HEK293T (cell line): Measurements from ENCODE around the gene NDUFS1.
A peak's percentile ranks its signal among the peaks of the same experiment; 100 is the strongest.
"Not testable (repeated sequence)": the region's sequence is repeated elsewhere in the genome, so short reads cannot be mapped to it uniquely, and the experiment has no call there.

ENCODE experiments used
- CTCF ChIA-PET: fragments of 350-600 bp; formaldehyde crosslinking; extraction: SDS; loops from one replicate; lab custom pipeline; 2021; ENCODE audit warnings: antibody characterized with exemption, inconsistent platforms; lab: Yijun Ruan, JAX
- POLR2A ChIA-PET: fragments of 350-600 bp; formaldehyde crosslinking; extraction: SDS; loops from one replicate; lab custom pipeline; 2020; ENCODE audit warnings: antibody characterized with exemption, inconsistent platforms; lab: Yijun Ruan, JAX
- DNase-seq: peaks from one replicate; pipeline ENCODE4 v3.0.0; 2012; ENCODE audit warnings: mixed read lengths; ENCODE audit errors: extremely low spot score
- ARNT ChIP-seq: fragments of 450-650 bp; IDR thresholded peaks from 2 replicates; pipeline ENCODE4 v1.6.1; 2017; ENCODE audit warnings: mild to moderate bottlenecking
- BHLHE40 ChIP-seq: fragments of 450-650 bp; IDR thresholded peaks from 2 replicates; pipeline ENCODE4 v1.6.1; 2016; ENCODE audit warnings: mild to moderate bottlenecking, moderate library complexity, borderline replicate concordance
- CTBP1 ChIP-seq: fragments of 450-650 bp; IDR thresholded peaks from 2 replicates; pipeline ENCODE4 v1.6.1; 2016; ENCODE audit warnings: borderline replicate concordance
- ELF4 ChIP-seq: fragments of 450-650 bp; IDR thresholded peaks from 2 replicates; pipeline ENCODE4 v1.6.1; 2017; ENCODE audit warnings: antibody characterized with exemption
- FOXA1 ChIP-seq: fragments of 450-650 bp; IDR thresholded peaks from 2 replicates; pipeline ENCODE4 v1.6.1; 2016; ENCODE audit warnings: mild to moderate bottlenecking
- FOXK2 ChIP-seq: fragments of 450-650 bp; IDR thresholded peaks from 2 replicates; pipeline ENCODE4 v1.6.1; 2016; ENCODE audit warnings: mild to moderate bottlenecking
- FOXM1 ChIP-seq: fragments of 450-650 bp; IDR thresholded peaks from 2 replicates; pipeline ENCODE4 v1.6.1; 2017; ENCODE audit warnings: mild to moderate bottlenecking, borderline replicate concordance
- HDGF ChIP-seq: fragments of 450-650 bp; IDR thresholded peaks from 2 replicates; pipeline ENCODE4 v1.6.1; 2017; ENCODE audit warnings: antibody characterized with exemption, borderline replicate concordance
- L3MBTL2 ChIP-seq: fragments of 450-650 bp; conservative IDR thresholded peaks from 2 replicates; pipeline ENCODE4 v1.6.1; 2016; ENCODE audit warnings: mild to moderate bottlenecking
- LEF1 ChIP-seq: fragments of 450-650 bp; IDR thresholded peaks from 2 replicates; pipeline ENCODE4 v1.6.1; 2017; ENCODE audit warnings: mild to moderate bottlenecking, borderline replicate concordance
- NFRKB ChIP-seq: fragments of 450-650 bp; IDR thresholded peaks from 2 replicates; pipeline ENCODE4 v1.6.1; 2016; ENCODE audit warnings: mild to moderate bottlenecking, moderate library complexity
- SP1 ChIP-seq: fragments of 450-650 bp; IDR thresholded peaks from 2 replicates; pipeline ENCODE4 v1.6.1; 2017
- SUZ12 ChIP-seq: fragments of 450-650 bp; IDR thresholded peaks from 2 replicates; pipeline ENCODE4 v1.6.1; 2016; ENCODE audit warnings: mild to moderate bottlenecking
- TARDBP ChIP-seq: fragments of 450-650 bp; IDR thresholded peaks from 2 replicates; pipeline ENCODE4 v1.6.1; 2016
- ZNF384 ChIP-seq: fragments of 450-650 bp; IDR thresholded peaks from 2 replicates; pipeline ENCODE4 v1.6.1; 2016
- TF ChIP-seq, protein P1 (sequence below): fragments of 450-650 bp; IDR thresholded peaks from 2 replicates; pipeline ENCODE4 v1.6.1; 2016

The NDUFS1 gene

DNA sequence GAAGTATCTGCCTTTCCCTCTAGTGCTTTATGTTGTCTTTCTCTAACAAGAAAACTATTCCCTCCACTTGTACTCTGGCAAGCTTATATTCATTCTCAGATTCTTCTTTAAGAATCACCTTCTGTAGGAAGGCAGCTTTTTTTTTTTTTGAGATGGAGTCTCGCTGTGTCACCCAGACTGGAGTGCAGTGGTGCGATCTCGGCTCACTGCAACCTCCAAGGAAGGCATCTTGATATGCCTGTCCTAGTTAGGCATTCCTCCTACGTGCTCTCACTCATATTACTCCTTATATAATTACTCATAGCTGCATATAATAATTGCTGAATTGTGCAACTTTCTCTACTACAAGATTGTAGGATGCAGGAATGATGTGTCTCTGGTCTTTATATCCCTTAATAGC lies 15.8 kb downstream of the NDUFS1 start:
- TF ChIP-seq ZNF384 (no peak), LEF1 (no peak), FOXA1 (no peak), HDGF (no peak), FOXM1 (no peak)
- CTCF ChIA-PET = no interaction called here
- DNase-seq = no peak
- POLR2A ChIA-PET = no interaction called here

DNA sequence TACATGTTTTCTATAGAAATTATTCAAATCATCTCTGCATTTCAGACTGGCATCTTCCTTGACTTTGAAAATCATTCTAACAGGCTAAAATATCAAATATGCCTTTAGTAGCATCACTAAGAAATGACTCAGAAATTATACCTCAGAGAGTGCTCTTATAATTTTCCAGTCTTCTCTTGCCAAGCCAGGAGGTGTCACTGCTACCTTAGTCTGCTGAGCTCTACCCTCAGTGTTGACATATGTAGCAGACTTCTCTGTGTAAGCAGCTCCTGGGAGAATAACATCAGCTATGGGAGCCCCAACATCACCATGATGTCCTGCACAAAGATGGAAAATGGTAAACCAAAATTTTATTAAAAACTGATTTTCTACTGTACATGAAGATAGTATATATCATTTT lies 31.6 kb downstream of the NDUFS1 start:
- CTCF ChIA-PET = no interaction called here
- TF ChIP-seq TARDBP = no peak
- TF ChIP-seq, protein P1, sequence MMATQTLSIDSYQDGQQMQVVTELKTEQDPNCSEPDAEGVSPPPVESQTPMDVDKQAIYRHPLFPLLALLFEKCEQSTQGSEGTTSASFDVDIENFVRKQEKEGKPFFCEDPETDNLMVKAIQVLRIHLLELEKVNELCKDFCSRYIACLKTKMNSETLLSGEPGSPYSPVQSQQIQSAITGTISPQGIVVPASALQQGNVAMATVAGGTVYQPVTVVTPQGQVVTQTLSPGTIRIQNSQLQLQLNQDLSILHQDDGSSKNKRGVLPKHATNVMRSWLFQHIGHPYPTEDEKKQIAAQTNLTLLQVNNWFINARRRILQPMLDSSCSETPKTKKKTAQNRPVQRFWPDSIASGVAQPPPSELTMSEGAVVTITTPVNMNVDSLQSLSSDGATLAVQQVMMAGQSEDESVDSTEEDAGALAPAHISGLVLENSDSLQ = no peak
- TF ChIP-seq FOXM1 = no peak
- TF ChIP-seq SP1 = no peak
- no peak for TF ChIP-seq ZNF384
- TF ChIP-seq NFRKB = no peak
- no peak for TF ChIP-seq SUZ12
- TF ChIP-seq BHLHE40 = no peak
- no peak for TF ChIP-seq LEF1
- TF ChIP-seq ELF4 = no peak
- TF ChIP-seq ARNT = no peak
- TF ChIP-seq FOXK2 = no peak
- no peak for TF ChIP-seq HDGF
- TF ChIP-seq CTBP1 = no peak
- TF ChIP-seq FOXA1 = no peak
- TF ChIP-seq L3MBTL2 = no peak
- peak; percentile 15 for DNase-seq
- POLR2A ChIA-PET = no interaction called here

DNA sequence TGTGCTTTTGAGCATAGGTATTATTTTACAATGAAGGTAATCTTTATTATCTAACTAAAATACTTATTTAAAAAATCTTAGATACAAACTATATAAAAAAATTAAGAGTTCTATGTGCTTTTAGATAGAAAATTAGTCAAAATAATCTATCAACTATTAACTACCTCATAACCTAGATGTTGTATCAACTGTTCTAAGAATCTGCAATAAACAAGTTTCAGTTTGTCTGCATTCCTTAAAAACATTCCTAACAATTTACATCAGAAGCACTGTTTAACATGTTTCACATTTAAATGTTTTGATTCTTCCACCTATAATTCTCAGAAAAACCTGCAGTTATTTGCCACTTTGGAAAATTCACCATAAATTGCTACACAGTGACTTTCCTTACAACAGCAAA lies 33.3 kb downstream of the NDUFS1 start:
- ChIA-PET CTCF (no interaction called here), POLR2A (no interaction called here)
- TF ChIP-seq CTBP1 (no peak), SUZ12 (no peak), ARNT (no peak), FOXK2 (no peak), HDGF (no peak), FOXA1 (no peak), LEF1 (no peak), BHLHE40 (no peak), ZNF384 (no peak), SP1 (no peak), L3MBTL2 (no peak)
- TF ChIP-seq, protein P1 = no peak
- DNase-seq = no peak

DNA sequence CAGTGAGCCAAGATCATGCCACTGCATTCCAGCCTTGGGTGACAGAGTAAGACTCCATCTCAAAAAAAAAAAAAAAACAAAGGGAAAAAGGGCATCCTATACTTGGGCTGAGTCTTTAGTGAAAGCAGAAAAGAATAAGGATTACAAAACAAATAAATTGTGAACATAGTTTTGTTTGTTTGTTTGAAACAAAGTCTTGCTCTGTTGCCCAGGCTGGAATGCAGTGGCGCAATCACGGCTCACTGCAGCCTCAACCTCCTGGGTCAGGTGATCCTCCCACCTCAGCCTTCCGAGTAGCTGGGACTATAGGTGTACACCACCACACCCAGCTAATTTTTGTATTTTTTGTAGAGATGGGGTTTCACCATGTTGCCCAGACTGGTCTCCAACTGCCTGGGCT lies 36.7 kb downstream of the NDUFS1 start:
- POLR2A ChIA-PET, DNase-seq, CTCF ChIA-PET: not testable (repeated sequence)

DNA sequence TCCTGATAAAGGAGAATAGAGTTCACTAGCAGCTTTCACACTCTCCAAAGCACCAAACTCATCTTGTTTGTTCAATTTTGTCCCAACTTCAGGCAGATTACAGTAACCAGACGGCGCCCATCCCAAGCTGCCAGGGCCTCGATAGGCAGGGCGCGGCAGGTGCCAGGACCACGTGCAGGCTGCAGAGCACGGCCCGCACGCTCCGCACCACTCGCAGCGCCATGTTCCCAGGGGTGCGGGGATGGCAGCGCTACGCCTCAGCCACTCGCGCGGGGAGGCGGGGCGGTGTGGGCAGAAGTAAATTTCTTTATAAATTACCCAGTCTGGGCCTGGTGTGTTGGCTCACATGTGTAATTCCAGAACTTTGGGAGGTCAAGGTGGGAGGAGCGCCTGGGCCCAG lies 43.0 kb downstream of the NDUFS1 start:
- no peak for DNase-seq
- ChIA-PET POLR2A (no interaction called here), CTCF (no interaction called here)
- TF ChIP-seq ELF4 (no peak), ZNF384 (no peak), ARNT (no peak), BHLHE40 (no peak), FOXK2 (no peak)

DNA sequence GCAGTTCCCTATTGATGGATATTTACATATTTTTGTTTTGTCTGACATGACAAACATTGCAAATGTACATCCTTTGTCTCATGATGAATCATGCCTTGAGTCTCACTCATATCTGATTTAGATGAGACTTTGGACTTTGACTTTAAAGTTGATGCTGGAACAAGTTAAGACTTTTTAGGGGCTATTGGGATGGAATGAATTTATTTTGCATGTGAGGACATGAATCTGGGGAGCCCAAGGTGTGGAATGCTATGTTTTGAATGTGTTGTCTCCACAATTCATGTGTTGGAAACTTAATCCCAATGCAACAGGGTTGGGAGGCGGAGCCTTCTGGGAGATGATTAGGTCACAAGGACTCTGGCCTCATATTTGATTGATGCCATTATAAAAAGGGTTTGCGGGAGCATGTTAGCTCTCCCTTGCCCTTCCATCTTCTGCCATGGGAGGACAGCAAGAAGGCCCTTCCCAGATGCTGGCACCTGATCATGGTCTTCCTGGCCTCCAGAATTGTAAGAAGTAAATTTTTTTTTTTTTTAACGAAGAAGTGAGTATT lies 44.1 kb downstream of the NDUFS1 start:
- POLR2A ChIA-PET = no interaction called here
- CTCF ChIA-PET = interaction anchor here (0.6 kb wide), 1 partner anchor 90 kb away, joined by 3 read pairs; no protein-coding TSS in a partner anchor
- DNase-seq = no peak
- no peak for TF ChIP-seq L3MBTL2
- TF ChIP-seq, protein P1 = 0 out of 2 replicates have a peak, but pooled peaks have one; percentile 9

DNA sequence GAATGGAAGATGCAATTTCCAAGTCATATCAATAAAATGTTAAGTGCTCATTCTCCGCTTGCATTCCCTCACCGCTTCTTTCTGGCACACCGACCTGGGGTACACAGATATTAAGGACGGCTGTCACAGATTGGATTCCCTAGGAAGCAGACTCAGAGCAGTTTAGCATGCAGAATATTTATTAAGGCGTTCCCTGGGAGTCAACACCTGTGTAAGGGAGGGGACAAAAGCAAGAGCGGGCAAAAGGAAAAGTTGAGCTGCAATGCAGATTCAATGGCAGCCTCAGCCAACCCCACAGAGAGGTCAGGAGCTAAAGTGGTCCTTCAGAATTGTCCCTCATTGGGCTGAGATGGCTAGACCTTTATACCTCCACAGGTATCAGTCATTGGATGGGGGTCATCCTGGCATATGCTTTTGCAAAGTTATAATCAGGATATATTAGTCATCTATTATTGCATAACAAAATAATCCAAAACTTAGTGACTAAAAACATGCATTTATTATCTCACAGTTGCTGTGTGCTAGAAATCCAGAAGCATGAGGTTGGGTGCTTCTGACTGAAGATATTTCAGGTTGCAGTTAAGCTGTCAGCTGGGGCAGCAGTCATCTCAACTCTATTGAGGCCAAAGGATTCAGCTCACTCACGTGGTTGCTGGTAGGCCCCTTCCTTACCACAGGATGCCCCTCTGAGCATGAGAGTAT lies 46.2 kb downstream of the NDUFS1 start:
- DNase-seq = no peak
- ChIA-PET POLR2A (no interaction called here), CTCF (no interaction called here)
- TF ChIP-seq L3MBTL2 (no peak), LEF1 (no peak), CTBP1 (no peak), BHLHE40 (no peak), FOXA1 (no peak), ELF4 (no peak), HDGF (no peak), SUZ12 (no peak), ARNT (no peak), FOXM1 (no peak), SP1 (no peak), ZNF384 (no peak), NFRKB (no peak), TARDBP (no peak), FOXK2 (no peak)
- TF ChIP-seq, protein P1 = no peak
